Gastrocnemius medialis (tissue), 4 donors: ENCODE measurements around the gene DAPK1. TPM values are rescaled to one million over a fixed set of nuclear protein-coding genes. Genes with fewer than 3 reads are reported as not detected.
A peak's percentile ranks its signal among the peaks of the same experiment; 100 is the strongest.

ENCODE experiments used
- ATAC-seq, 2 donors: fragments of 150-250 bp; one replicate each; pipeline ENCODE4 v1.9.1; 2016
- DNase-seq, 2 donors: peaks; one replicate each; pipeline ENCODE4 v3.0.0-alpha.2; 2019
- H3K27ac ChIP-seq, 4 donors: fragments of 200-600 bp; sonication (generic); 1 replicate in 1 of 4; 2 replicates in 3 of 4; pipeline ENCODE4 v1.5.1; 2016 to 2018; ENCODE audit warnings: mild to moderate bottlenecking in 2 of 4, moderate library complexity in 1 of 4
- H3K27me3 ChIP-seq, 3 donors: fragments of 200-600 bp; sonication (generic) in 2 of 3; 1 replicate in 1 of 3; 2 replicates in 2 of 3; pipeline versions ENCODE4 v1.5.1 to v1.6.0; 2016 to 2019; ENCODE audit warnings: mild to moderate bottlenecking in 1 of 3, moderate library complexity in 1 of 3
- H3K36me3 ChIP-seq, 2 donors: fragments of 200-600 bp; sonication (generic) in 1 of 2; one replicate each; pipeline ENCODE4 v1.5.1; 2017 to 2018
- H3K4me1 ChIP-seq, 2 donors: fragments of 200-600 bp; sonication (generic) in 1 of 2; one replicate each; pipeline ENCODE4 v1.5.1; 2016 to 2017; ENCODE audit warnings: mild to moderate bottlenecking in 2 of 2
- H3K4me3 ChIP-seq, 4 donors: fragments of 200-600 bp; sonication (generic) in 3 of 4; 1 replicate in 1 of 4; 2 replicates in 3 of 4; pipeline ENCODE4 v1.5.1; 2016 to 2019; ENCODE audit warnings: mild to moderate bottlenecking in 2 of 4
- H3K9me3 ChIP-seq, 3 donors: fragments of 200-600 bp; sonication (generic) in 2 of 3; 1 replicate in 1 of 3; 2 replicates in 2 of 3; pipeline ENCODE4 v1.5.1; 2016 to 2019
- POLR2A ChIP-seq, 2 donors: fragments of 450-650 bp; IDR thresholded peaks; one replicate each; pipeline ENCODE4 v1.6.1; 2017; ENCODE audit warnings: antibody characterized with exemption in 2 of 2, mild to moderate bottlenecking in 2 of 2, moderate library complexity in 2 of 2
- in situ Hi-C, 4 donors: fragments of 200-750 bp; cut with MboI; loops; one replicate each; pipeline versions ENCODE4 v1.15.0 to v1.8.0; 2017; ENCODE audit warnings: low sequenced_read_pairs in 4 of 4
- intact Hi-C: fragments of 100-400 bp; cut with DNase I; formaldehyde crosslinking; loops from one replicate; pipeline ENCODE4 v1.15.1; 2023; ENCODE audit warnings: low total_unique reads
- total RNA-seq, 4 donors: library from RNA; depleted of rRNA; stranded (reverse); fragments of >200 nt; gene quantifications; one replicate each; pipeline versions ENCODE4 v1.1.0 to v1.2.3, GENCODE V29; 2016
- TF ChIP-seq, protein P1 (sequence below), 5 experiments: fragments of 450-650 bp in 3 of 5; fragments of 200-600 bp in 2 of 5; sonication (generic) in 2 of 5; IDR thresholded peaks in 4 of 5; conservative IDR thresholded peaks in 1 of 5; 1 replicate in 4 of 5; 2 replicates in 1 of 5; pipeline ENCODE4 v1.5.1; 2016 to 2019; ENCODE audit warnings: antibody characterized with exemption in 5 of 5, mild to moderate bottlenecking in 3 of 5, moderate library complexity in 3 of 5

The DAPK1 gene
- total RNA-seq, 4 donors from 2014 or later = 1.2 to 4.3 (median 2.7) TPM

DNA sequence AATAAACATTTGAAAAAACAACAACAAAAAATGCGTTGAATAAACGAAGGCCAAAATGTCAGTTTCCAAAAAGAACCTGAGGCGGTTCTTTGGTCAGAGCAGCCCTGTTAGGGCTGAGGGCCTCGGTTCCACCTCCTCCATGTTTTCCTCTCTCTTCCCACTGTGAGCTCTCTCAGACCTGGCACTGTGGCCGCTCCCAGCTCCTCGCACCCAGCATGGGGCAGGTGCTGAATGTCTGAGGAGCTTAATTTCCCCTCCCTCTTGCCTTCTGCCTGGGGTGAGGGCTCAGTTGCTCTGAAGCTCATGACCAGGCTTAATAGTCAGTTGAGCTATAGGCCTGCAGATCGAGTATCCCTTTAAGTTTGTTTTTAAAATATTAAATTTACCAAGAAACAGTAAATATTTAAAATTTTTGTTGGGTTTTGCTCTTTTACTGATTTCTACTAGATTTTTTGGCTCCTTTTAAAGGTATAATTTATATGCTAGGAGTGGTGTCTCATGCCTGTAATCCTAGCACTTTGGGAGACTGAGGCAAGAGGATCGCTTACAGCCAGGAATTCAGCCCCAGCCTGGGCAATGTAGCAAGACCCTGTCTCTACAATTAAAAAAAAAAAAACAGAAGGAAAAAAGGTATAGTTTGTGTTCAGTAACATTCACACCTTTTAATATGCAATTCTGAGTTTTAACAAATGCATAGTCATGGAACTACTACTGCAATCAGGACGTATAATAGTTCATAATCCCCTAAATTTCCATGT is 28.1 kb downstream of the DAPK1 start:
- no peak for TF ChIP-seq POLR2A (IDR thresholded peaks at IDR 0.05)
- TF ChIP-seq, protein P1, sequence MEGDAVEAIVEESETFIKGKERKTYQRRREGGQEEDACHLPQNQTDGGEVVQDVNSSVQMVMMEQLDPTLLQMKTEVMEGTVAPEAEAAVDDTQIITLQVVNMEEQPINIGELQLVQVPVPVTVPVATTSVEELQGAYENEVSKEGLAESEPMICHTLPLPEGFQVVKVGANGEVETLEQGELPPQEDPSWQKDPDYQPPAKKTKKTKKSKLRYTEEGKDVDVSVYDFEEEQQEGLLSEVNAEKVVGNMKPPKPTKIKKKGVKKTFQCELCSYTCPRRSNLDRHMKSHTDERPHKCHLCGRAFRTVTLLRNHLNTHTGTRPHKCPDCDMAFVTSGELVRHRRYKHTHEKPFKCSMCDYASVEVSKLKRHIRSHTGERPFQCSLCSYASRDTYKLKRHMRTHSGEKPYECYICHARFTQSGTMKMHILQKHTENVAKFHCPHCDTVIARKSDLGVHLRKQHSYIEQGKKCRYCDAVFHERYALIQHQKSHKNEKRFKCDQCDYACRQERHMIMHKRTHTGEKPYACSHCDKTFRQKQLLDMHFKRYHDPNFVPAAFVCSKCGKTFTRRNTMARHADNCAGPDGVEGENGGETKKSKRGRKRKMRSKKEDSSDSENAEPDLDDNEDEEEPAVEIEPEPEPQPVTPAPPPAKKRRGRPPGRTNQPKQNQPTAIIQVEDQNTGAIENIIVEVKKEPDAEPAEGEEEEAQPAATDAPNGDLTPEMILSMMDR (IDR thresholded peaks at IDR 0.05 in 4 of 5, conservative IDR thresholded peaks at IDR 0.05 in 1 of 5) = no peak
- no peak overlapping the region for H3K27ac ChIP-seq
- in situ Hi-C loops (no loop called here), intact Hi-C loops (no loop called here)
- H3K9me3 ChIP-seq = no peaks in the 10 kb centered on the region
- ATAC-seq = no peak
- H3K36me3 ChIP-seq = no peaks in the 10 kb centered on the region
- no peaks in the 10 kb centered on the region for H3K27me3 ChIP-seq
- DNase-seq = no peak
- no peak overlapping the region for H3K4me3 ChIP-seq
- H3K4me1 ChIP-seq = peaks cover 0 to 4% of the 10 kb centered on the region in 2 donors

DNA sequence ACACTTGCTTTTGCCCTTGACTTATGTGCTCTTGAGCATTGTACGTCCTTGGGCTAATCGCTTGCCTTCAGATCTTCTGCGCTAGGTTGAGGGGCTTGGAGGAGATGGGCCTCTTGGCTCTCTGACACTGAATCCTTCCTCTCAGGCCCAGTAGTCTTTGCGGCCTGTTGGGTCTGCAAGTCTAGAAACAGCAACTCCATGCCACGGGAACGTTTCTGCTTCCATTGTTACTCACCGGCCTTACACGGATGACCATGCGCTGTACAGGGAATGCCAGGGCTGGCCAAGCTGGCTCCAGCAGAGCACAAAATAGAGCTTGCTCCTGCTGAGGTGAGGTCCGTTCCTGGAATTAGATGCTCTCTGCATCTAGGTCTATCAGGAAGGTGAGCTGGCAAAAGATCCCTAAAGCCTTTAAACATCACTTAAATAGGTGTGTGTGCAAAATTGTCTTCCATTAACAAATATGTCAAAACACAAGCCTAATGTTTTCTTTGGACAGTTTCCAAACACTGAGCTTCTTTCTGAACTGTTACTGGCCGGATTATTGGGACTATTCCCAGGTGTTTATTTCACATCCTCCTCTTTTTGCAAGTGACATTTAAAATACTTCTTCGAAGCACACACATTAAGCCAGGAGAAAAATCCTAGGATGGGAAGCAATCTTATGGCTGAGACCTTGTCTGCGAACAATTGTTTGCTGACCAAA is 29.7 kb downstream of the DAPK1 start:
- in situ Hi-C loops (no loop called here), intact Hi-C loops (no loop called here)
- Histone ChIP-seq H3K4me3 (no peak overlapping the region), H3K9me3 (no peaks in the 10 kb centered on the region), H3K36me3 (no peaks in the 10 kb centered on the region), H3K27me3 (no peaks in the 10 kb centered on the region), H3K4me1 (peaks cover 0 to 4% of the 10 kb centered on the region in 2 donors), H3K27ac (no peak overlapping the region)
- DNase-seq (no peak), ATAC-seq (no peak)
- TF ChIP-seq, protein P1 (IDR thresholded peaks at IDR 0.05 in 4 of 5, conservative IDR thresholded peaks at IDR 0.05 in 1 of 5) = no peak
- TF ChIP-seq POLR2A (IDR thresholded peaks at IDR 0.05) = no peak

DNA sequence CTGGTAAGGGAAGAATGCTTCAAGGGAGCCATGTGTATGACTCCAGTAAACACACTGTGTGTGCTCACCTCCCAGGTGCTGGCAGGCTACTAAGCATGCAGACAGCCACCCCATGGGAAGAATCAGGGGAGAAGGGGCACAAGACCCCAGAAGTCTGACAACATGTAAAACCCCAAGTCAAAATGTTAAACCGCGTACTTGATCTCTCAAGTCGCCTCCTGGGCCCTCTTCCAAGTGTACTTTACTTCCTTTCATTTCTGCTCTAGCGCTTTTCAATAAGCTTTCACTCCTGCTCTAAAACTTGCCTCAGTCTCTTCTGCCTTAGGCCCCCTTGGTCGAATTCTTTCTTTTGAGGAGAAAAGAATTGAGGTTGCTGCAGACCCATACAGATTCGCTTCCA is 31.3 kb downstream of the DAPK1 start:
- intact Hi-C loops (no loop called here), in situ Hi-C loops (no loop called here)
- Histone ChIP-seq H3K4me3 (no peak overlapping the region), H3K9me3 (no peaks in the 10 kb centered on the region), H3K27me3 (no peaks in the 10 kb centered on the region), H3K27ac (no peak overlapping the region), H3K36me3 (no peaks in the 10 kb centered on the region), H3K4me1 (peaks cover 0 to 4% of the 10 kb centered on the region in 2 donors)
- DNase-seq = no peak
- ATAC-seq = no peak
- TF ChIP-seq POLR2A (IDR thresholded peaks at IDR 0.05) = no peak
- TF ChIP-seq, protein P1 (IDR thresholded peaks at IDR 0.05 in 4 of 5, conservative IDR thresholded peaks at IDR 0.05 in 1 of 5) = no peak

DNA sequence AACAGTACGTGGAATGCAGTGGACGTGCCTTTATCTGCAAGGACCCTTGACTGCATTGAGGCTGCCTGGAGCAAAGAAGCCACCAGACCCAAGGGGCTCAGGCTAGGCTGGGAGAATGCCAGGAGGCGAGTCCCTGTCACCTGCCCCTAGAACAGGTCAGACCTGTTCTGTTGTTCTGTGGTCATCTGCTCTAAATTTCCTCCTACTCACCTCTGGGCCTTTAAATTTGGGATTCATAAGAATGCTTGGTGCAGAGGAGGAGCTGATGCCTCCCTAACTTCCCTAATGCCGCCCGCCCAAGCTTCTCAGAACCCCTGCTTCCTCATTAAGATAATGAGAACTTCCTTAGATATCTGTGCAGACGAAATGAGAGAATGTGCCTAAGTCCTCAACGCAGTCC is 32.0 kb downstream of the DAPK1 start:
- Histone ChIP-seq H3K4me1 (peaks cover 0 to 4% of the 10 kb centered on the region in 2 donors), H3K4me3 (no peak overlapping the region), H3K27ac (no peak overlapping the region), H3K36me3 (no peaks in the 10 kb centered on the region), H3K27me3 (no peaks in the 10 kb centered on the region), H3K9me3 (no peaks in the 10 kb centered on the region)
- ATAC-seq (no peak), DNase-seq (peak in 1 of 2 donors; percentile 18)
- intact Hi-C loops = no loop called here
- TF ChIP-seq, protein P1 (IDR thresholded peaks at IDR 0.05 in 4 of 5, conservative IDR thresholded peaks at IDR 0.05 in 1 of 5) = no peak
- no peak for TF ChIP-seq POLR2A (IDR thresholded peaks at IDR 0.05)
- in situ Hi-C loops = no loop called here
